SH-SY5Y (cell line): ENCODE data around the gene ARFGEF3.

Experiments used
- GATA2 ChIP-seq: IDR thresholded peaks from 2 replicates; pipeline ENCODE4 v1.6.1; 2011; ENCODE audit warnings: mild to moderate bottlenecking, low read depth, low read length
- GATA3 ChIP-seq: IDR thresholded peaks from 2 replicates; pipeline ENCODE4 v1.6.1; 2011; ENCODE audit warnings: low read depth, mild to moderate bottlenecking, low read length, moderate library complexity

ARFGEF3 gene, protein sequence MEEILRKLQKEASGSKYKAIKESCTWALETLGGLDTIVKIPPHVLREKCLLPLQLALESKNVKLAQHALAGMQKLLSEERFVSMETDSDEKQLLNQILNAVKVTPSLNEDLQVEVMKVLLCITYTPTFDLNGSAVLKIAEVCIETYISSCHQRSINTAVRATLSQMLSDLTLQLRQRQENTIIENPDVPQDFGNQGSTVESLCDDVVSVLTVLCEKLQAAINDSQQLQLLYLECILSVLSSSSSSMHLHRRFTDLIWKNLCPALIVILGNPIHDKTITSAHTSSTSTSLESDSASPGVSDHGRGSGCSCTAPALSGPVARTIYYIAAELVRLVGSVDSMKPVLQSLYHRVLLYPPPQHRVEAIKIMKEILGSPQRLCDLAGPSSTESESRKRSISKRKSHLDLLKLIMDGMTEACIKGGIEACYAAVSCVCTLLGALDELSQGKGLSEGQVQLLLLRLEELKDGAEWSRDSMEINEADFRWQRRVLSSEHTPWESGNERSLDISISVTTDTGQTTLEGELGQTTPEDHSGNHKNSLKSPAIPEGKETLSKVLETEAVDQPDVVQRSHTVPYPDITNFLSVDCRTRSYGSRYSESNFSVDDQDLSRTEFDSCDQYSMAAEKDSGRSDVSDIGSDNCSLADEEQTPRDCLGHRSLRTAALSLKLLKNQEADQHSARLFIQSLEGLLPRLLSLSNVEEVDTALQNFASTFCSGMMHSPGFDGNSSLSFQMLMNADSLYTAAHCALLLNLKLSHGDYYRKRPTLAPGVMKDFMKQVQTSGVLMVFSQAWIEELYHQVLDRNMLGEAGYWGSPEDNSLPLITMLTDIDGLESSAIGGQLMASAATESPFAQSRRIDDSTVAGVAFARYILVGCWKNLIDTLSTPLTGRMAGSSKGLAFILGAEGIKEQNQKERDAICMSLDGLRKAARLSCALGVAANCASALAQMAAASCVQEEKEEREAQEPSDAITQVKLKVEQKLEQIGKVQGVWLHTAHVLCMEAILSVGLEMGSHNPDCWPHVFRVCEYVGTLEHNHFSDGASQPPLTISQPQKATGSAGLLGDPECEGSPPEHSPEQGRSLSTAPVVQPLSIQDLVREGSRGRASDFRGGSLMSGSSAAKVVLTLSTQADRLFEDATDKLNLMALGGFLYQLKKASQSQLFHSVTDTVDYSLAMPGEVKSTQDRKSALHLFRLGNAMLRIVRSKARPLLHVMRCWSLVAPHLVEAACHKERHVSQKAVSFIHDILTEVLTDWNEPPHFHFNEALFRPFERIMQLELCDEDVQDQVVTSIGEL (N-terminal part only)

GRCh38 chr6:138161338-138162110 lies at the start of gene ARFGEF3:
TSS of gene ARFGEF3 (plus strand) at chr6:138161939. CDS start at chr6:138162087, 148 bp downstream.
- TF ChIP-seq GATA2 = no peak
- no peak for TF ChIP-seq GATA3

DNA sequence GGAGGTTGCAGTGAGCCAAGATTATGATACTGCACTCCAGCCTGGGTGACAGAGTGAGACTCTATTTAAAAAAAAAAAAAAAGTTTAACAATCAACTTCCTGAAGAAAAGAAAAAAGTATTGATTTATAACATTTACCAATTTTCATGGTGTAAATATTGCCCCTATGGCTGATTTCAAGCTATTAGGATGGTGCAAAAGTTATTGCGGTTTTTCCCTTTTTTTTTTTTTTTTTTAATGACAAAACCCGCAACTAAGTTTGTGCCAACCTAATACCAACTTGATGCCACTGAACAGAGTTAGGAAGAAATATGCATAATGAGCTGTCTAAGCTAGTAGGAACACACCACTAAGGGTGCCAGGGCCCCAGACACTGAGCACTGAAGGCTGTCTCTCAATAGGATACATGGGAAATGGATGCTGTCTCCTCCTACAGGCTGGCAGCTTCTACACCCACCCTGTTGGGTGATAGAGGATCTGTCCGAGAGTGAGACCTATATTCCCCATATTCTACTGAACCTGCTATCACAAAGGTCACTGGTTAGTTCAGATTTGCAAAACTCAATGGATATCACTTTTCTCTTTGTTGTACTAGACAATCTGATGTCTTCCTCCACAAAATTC lies 48.0 kb upstream of the ARFGEF3 start:
- no peak for TF ChIP-seq GATA3
- TF ChIP-seq GATA2 = no peak

DNA sequence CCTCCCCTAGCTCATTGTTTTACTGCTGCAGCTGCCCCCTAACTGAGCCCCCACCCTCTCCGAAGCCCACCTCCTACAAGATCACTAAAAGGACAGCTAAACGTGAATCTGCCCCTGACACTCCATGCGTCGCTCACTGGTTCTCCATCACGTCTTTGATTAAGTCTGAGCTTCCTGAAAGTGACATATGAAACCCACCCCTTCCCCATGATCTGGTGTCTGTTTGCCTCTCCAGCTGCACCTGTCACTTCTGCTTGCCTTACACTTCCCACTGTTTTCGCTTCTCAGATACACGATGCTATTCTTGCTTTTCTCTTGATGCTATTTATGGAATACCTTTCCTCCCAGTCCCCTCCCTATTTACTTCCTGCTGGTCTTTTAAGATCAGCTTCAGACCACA lies 46.5 kb upstream of the ARFGEF3 start:
- TF ChIP-seq GATA2 = no peak
- no peak for TF ChIP-seq GATA3

GRCh38 chr6:138115877-138116660 lies 45.7 kb upstream of the ARFGEF3 start:
- TF ChIP-seq GATA3 (no peak), GATA2 (no peak)

DNA sequence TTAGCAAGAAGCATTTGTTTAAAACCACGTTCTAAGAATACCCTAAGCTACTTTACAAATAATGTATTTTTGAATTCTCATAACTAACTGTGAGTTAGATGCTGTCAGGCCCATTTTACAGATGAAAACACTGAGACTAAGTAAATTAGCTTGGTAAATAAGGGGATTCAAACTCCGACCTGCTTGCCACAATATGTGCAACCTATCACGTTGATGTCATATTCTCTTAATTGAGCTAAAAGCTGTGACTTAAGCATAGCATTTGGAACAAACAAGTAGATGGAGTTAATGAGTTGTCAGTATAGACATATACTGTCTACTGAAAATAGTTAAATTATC lies 45.1 kb upstream of the ARFGEF3 start:
- TF ChIP-seq GATA2 (no peak), GATA3 (no peak)

DNA sequence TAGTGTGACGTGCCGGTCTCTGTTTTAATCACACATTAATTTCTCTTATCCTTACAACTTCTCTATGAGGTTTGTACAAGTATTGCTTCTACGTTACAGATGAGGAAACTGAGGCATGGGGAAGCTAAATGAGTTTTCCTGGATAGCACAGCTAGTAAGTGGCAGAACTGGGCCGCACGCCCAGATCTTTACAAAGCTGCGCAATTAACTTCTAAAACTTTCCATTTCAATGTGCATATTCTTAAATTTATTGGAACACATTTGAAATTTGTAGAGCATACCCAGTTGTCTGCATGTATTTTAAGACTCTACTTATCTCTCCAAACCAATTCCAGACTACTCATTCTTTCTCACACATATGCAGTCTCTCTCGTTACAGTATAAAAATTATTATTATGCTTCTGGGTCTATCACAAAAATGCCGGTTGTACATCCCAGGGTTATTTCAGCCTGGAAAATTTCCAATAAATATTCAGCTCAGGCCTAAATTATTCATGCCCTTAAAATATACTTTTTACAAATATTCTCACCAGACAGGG lies 44.3 kb upstream of the ARFGEF3 start:
- TF ChIP-seq GATA3 (no peak), GATA2 (no peak)

DNA sequence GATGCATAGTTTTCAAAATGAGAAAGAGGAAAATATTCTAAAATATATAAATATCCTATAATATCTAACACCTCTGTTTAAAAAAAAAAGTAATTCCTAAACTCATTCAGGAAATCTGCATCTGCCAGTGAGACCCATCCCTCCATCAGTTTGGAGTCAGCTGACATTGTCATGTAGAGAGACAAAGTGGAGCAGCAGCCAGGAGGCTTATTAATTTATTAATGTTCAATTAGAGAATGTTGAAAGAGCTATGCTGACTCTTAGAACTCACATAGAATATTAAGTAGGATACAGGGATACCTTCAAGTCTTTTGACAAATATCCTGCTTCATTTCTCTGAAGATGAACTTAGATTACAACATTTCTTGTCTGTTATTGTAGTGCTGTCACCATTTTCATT lies 41.8 kb upstream of the ARFGEF3 start:
- TF ChIP-seq GATA2 (no peak), GATA3 (no peak)

DNA sequence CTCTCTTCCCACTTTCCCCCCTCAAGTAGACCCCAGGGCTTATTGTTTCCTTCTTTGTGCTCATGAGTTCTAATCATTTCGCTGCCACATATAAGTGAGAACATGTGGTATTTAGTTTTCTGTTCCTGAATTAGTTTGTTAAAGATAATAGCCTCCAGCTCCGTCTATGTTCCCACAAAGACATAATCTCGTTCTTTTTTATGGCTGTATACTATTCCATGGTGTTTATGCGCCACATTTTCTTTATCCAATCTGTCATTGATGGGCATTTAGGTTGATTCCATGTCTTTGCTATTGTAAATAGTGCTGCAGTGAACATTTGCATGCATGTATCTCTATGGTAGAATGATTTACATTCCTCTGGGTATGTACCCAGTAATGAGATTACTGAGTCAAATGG lies 37.6 kb upstream of the ARFGEF3 start:
- no peak for TF ChIP-seq GATA3

DNA sequence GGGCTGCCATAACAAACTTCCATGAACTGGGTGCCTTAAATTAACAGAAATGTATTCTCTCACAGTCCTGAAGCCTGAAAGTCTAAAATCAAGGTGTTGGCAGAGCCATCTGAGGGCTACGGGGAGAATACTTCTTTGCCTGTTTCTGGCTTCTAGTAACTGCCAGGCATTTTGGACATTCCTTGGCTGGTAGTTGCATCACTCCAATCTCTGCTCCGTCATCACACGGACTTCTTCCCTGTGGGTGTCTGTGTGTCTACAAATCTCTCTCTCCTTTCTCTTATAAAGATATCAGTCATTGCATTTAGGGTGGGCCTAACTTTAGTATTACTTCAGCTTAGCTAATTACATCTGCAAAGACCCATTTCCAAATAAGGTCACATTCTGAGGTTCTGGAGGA lies 33.6 kb upstream of the ARFGEF3 start:
- TF ChIP-seq GATA2 (no peak), GATA3 (no peak)

DNA sequence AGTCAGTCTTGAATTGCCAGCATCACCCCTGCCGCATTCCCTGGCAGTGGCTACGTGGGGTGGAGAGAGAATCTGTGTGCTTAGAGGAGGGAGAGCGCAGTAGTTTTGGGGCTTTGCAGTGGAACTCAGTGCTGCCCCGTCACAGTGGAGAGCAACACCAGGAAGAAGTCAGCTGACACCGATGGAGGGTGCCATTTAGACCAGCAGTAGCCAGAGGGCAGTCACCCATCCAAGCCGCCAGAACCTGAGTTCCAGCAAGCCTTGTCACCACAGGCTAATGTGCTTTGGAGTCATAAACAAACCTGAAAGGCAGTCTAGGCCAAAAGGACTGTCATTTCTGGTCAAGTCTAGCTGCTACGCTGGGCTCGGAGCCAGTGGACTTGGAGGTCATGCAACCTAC lies 32.5 kb upstream of the ARFGEF3 start:
- TF ChIP-seq GATA3 (no peak), GATA2 (no peak)

GRCh38 chr6:138142806-138143205 lies 18.9 kb upstream of the ARFGEF3 start:
- no peak for TF ChIP-seq GATA2
- TF ChIP-seq GATA3 = no peak

GRCh38 chr6:138145402-138145801 lies 16.3 kb upstream of the ARFGEF3 start:
- TF ChIP-seq GATA3 (no peak), GATA2 (no peak)
